ENCODE results near the gene ACTN1.

The ACTN1 gene

DNA sequence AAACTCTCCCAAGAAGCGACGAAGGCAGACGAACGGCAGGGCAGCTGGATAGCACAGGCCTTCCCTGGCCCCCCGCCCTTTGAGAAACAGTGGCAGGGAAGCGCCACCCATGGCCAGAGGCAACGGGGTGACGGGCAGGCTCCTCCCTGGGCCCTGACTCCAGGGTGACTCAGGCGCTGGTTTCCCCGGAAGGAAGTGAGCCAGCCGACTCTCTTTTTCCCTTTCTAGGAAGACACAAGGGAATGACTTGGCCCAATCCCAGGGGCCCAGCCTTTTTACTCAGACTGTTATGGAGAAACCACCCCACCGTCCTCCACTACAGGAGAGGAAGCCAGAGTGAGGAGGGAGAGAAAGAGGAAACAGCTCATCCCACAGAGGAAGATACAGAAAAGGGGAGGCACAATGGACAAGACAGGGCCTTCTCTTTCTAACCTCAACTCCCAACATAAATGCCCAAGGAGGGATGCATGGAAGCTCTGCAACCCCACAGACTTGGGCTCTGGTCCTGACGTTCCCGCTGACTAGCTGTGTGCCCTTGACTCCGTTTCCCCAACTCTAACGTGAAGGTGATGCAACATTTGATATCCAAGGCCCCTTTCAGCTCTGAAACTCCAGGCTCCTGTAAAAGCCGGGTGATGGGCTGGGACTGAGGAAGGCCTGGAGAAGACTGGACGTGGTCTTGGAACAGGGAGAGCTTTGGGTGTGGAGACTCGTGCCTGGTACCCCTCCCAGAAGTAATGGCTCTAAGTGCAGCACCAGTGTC lies 27.9 kb downstream of the ACTN1 start:
- DNase-seq (ENCODE audit: low spot score), result no peak

DNA sequence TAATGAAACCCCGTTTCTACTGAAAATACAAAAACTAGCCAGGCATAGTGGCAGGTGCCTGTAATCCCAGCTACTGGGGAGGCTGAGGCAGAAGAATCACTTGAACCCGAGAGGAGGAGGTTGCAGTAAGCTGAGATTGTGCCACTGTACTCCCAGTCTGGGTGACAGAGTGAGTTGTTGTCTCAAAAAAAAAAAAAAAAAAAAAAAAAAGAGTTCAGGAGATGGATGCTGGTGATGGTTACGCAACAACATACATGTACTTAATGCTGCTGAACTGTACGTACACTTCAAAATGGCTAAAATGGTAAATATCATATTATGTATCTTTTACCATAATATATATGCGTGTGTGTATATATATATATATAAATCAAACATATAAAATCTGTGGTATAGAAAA lies 29.0 kb downstream of the ACTN1 start:
- no peak for DNase-seq (ENCODE audit: low spot score)

DNA sequence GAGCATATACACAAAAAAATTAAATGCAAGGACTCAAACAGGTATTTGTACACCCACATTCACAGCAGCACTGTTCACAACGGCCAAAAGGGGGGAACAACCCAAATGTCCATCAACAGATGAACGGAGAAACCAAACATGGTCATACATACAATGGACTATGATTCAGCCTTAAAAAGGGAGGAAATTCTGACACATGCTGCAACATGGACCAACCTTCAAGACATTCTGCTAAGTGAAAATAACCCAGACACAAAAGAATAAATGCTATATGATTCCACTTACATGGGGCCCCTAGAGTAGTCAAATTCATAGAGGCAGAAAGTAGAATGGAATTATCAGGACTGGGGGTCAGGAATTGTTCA lies 29.5 kb downstream of the ACTN1 start:
- DNase-seq (ENCODE audit: low spot score), result no peak

DNA sequence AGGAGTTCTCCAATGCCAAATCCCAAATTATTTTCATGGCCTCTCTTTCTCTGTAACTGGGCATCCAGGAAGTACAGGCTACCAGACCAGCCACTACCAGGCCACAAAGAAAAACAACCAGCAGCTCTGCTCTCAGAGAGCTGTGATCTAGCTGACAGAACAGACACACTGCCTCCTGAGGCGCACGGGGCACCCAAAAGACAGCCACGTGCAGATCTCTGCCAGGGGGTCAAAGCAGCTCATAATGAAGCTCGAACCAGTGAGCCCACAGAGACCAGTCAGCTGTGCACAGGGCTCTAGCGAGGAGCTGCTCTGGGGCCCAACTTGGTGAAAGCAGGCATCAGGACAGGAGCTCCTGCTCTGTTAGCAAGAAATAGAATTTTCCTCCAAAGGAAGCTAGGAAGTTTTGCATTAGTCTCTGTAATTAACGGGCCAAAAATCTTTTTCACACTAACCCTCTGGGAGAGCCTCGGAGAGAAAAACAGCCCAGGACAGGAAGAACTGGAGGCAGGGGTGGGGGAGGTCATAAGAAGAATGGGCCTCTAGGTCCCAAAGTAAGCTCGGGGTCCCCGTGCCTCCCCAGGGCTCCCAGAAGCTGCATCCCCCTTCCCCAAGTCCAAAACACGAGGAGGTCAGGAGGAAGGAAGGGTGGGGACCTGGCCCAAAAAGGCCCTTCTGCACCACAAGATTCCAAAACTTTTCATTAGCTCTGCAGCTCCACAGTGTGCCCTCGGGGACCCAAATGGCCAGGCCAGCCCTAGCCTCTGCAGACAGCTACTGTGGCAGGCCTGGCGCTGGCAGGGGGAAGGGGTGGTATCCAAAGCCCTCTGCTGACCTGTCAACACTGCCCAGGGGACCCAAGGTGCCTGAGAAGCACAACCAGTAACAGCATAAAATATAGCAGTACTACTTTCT lies 30.2 kb downstream of the ACTN1 start:
- no peak for DNase-seq (ENCODE audit: low spot score)

DNA sequence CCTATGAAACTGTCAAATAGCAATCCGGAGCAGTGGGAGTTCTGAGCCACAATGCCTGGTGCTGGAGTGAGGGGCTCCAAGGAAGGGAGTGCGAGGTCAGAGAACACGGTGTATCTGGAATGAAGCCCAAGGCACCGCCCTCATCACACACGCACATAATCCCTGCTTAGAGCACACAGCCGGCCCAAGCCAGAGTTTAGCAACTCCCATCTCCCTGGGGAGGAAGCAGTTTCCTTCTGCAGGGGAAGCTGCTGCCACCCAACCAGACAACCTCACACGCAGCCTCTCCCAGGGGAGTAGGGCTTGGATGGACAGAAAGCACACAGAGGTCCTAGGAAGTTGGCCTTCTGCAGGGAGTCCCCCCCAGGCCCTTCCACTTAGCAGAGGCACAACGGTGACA lies 31.3 kb downstream of the ACTN1 start:
- DNase-seq (ENCODE audit: low spot score), result no peak

DNA sequence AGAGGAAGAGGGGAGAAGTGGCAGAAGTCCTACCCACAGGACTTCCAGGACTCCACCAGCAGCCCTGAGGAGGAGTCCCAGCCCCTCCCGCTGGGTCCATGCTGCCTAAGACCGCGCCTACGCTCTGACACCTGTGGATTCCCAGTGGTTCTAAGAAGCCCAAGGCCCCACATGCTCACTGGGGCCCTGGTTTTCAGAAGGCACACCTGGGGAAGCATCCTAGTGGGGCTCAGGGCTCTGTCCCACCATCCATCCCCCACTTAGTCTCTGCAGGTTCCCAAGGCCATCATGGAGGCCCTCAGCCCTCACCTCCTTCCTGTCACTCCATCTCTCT lies 32.6 kb downstream of the ACTN1 start:
- no peak for DNase-seq (ENCODE audit: low spot score)

DNA sequence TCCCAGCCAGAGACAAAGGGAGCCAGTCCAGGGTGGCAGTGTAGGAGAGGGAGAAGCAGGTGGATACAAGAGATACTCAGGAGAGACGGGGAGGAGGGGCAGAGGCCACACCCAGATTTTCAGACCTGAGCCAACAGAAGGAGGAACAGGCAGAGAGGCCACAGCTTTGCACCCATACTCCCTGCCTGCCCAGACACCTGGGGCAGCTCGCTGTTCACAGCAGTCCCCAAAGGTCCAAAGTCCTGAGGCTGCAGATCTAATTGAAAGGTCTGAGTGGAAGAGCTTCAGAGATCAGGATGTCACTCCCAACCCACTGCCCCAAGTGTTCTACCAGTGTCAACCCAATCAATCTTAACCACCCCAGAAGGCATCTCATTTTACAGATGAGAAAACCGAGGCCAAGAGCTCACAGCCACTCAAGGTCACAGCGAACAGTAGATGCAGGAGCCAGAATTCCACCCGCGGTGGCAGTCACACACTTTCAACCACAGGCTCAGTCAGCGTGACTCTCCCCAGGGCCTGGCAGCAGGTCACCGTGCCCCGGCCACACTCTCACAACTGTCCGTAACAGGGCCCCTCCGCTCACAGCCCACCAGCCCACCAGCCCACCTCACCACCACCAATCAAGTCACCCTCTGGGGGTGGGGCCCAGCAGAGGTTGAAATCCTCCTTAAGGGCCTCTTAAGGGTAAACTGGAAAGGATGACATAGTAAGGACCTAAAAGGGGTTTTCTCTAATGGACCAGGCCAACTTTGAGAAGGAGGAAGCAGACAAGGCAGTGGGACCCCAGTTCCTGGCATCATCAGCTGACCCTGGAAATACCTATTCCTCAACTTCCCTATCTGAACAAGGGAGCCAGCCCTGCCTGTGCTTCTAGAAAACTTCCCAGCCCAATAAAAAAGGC lies 33.3 kb downstream of the ACTN1 start:
- DNase-seq (ENCODE audit: low spot score), result no peak

DNA sequence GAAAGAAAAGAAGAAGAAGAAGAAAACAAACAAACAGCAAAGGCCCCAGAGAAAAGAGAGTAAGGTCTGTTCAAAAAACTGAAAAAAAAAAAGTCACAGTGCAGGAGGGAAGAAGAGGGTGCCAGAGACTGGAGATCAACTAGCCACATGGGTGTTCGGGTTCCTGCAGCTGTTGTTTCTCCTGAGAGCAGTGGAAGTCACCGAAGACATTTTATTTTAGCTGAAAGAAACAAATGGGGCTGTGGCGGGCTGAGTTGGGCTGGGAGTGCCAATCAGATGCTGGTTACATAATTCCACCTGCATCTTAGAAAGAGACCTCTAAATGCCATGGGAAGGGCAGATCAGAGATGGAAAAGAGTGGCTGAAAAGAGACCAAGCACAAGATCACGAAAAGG lies 33.9 kb downstream of the ACTN1 start:
- DNase-seq (ENCODE audit: low spot score), result no peak

DNA sequence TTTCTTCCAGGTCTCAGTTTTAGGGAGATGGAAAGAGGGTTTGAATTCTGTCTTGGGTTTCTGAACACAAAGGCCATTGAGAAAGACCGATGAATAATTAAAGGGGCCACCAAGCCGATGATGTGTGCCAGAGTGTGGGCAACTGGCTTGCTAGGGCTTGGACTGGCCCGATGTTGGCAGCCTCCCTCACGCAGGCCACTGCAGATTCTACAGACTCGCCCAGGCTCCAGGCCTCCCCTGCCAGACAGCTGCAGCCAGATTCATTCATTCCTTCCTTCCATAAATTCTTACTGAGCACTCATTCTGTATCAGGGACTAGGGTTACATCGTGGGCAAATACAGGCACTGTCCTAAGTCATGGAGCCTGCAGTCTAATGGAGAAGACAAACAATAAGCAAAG lies 34.9 kb downstream of the ACTN1 start:
- DNase-seq (ENCODE audit: low spot score), result no peak

DNA sequence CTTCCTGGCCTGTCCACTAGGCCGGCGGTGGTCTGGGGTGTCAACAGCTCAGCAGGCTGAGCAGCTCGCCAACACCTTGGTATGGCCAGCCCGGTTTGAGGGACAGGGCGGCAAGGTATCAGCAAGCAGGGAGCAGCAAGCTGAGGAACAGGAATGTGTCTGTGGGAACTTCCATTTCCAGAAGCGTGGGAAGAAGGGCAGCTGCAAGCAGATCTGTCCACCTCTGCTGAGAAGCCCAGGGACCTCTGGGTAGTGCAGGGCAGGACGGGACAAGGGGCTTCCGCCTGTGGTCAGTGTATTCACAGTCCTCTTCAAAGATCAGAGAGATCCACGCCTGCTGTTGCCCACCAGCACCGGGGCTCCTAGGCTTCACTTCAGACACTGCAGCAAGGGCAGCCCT lies 36.0 kb downstream of the ACTN1 start:
- DNase-seq (ENCODE audit: low spot score), result no peak

DNA sequence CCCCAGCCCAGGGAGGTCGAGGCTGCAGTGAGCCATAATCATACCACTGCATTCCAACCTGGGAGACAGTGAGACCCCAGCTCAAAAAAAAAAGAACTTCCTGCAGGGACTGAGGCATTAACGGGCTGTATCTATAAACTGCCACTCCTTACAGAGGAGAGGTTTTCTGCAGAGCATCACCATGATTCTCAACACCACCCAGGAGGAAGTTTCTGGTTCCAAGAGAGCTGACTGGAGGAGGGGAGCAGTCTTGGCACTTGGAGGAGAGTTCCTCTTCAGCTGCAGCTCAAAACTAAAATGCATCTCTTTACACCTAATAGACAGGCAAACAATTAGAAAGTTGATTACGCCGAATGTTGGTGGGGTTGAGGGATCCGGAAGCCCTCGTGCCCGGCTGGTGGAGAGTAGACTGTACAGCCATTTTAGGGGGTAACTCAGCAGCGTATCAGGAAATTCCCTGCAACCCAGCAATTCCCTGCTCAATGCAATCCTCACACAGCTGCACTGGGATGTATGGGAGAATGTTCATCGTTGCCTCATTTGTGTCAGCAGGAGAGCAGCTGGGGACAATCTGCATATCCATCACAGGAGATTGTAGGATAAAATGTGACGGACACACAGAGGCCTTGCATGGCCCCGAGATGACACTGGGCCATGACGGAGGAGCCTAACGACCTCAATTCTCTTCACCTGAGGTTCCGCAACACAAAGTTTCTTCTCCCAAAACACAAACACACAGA lies 36.6 kb downstream of the ACTN1 start:
- no peak for DNase-seq (ENCODE audit: low spot score)

DNA sequence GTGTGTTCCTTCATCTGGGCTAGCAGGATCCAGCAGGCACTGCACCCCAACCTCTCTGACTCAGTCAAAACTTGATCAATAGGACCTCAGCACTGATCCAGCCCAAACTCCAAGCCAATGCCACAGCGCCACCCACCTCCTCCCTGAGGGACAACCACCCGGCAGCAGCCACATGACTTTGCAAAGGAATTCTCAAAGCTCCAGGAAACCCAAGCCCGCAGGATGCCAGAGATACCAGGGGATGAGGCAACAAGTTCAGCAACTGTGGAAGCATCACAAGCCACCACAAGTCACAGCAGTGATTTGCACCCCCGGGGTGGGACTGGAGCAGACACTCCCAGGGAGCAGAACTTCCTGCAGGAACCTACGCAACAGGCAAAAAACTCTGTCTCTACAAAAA lies 37.3 kb downstream of the ACTN1 start:
- DNase-seq (ENCODE audit: low spot score), result no peak

DNA sequence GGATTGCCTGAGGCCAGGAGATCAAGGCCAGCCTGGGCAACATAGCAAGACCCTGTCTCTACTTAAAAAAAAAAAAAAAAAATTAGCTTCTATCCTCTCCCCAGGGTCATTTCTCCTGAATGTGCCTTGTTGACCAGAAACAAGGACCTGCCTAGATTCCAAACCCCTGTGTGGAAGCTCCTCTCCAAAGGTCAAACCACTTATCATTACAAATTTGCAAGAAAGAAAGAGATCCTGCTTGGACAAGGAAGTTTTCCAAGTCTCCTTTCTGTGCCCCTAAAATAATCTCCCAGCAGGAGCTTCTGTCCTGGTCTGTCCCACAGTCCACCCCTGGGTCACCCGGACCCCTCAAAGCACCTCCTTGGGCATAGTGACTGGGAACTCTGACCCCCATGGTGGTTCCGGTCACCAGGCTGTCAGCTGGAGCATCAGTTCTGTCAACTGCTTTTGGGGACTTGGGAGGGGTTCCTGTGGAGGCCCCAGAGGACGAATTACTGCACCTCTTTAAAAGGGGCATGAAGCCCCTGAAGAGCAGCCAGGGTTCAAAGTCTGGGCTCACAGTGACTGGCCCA lies 38.4 kb downstream of the ACTN1 start:
- DNase-seq (ENCODE audit: low spot score), result no peak

DNA sequence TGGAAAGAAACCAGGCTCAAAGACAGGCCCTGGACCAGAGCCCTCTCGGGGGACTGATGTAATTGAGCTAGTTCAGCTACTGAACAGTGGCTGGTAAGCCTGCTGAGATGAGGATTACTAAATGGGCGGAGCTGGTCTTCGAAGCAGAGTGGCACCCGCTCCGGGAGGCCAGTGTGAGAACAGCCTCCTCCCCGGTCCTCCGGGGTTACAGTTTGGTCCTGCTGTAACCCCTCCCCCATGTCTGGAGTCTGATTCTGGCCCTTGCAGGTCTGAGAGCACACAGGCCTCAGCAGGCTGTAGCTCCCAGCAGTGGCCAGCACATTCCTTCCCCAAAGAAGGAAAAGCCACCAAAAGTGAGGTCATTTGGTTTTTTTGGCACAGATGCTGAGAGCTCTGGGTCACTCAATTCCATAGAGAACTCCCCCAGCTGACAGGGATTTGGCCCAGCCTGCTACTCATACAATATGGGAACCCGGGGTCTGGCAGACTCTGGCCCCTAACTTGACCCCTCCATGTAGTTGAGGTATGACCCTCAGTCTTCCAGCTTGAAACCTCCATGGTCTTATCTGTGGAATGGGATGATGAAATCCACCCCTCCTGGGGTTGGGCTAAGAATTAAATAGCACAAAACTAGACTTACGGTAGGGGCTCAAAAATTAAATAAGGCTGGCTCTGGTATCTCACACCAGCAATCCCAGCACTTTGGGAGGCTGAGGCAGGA lies 39.0 kb downstream of the ACTN1 start:
- DNase-seq (ENCODE audit: low spot score), result no peak

DNA sequence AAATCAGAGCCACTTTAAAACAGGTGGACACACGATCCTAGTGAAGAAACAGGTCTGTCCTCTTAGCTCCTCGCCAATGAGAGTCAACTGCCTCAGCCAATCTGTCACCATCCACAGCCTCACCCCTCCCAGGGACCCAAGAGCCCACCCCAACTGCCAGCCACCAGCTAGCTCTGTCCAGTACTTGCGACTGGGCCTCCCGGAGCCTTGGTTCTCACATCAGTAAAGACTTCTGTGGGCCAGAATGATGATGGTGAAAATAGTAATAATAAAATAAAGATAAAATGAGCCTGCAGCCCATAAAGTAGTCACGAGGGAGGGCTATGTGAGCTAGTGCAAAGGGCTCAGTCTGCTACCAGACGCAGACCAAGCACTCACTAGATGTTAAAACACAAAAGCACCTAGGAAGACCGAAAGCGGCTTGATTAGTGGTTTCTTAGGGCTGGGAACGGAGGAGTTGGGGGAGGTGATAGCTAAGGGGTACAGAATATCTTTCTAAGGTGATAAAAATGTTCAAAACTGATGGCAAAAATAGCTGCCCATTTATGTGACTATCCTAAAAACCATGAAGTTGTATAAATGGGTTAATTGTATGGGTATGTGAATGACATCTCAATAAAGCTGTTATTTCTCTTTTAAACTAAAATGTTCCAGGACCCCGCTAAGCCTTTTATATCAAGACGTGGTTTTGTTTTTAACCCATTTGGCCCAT lies 39.8 kb downstream of the ACTN1 start:
- DNase-seq (ENCODE audit: low spot score), result no peak

DNA sequence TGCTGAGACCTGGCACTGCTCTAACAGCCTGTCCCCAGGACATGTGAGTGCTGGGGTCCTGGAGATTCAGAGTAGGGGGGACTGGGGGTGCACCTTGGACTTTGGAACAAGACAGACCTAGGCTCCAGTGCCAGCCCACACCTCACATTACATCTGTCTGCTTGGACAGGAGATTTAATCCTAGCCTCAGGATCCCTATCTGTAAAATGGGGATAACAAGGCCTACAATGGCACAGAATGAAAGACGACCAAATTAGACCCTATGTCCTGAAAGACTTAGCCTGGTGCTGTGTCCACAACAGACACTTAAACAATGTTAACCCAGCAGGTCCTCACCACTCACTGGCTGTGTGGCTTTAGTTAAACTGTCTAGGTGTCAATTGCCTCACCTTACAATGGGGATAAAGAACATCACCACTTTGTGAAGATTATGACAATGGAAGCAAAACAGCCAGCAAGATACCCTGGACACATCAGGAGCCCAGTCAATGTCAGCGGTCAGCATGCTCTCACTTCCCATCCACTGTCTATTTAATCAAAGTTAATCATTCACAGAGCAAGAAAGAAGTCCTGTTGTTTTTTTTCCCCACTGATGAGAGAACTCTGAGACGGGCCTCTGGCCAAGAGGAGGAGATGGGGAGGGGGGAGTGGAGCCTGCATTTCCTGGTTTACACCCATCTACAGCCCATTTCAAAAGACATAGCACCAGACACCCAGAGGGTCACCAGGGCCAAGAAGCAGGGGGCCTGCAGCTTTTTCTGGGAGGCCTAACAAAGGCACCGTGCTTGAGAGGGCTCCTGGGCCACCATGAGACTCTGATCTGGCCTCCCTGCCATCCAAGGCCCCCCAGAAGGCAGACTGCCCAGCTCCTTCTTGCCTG lies 40.6 kb downstream of the ACTN1 start:
- DNase-seq (ENCODE audit: low spot score), result no peak

DNA sequence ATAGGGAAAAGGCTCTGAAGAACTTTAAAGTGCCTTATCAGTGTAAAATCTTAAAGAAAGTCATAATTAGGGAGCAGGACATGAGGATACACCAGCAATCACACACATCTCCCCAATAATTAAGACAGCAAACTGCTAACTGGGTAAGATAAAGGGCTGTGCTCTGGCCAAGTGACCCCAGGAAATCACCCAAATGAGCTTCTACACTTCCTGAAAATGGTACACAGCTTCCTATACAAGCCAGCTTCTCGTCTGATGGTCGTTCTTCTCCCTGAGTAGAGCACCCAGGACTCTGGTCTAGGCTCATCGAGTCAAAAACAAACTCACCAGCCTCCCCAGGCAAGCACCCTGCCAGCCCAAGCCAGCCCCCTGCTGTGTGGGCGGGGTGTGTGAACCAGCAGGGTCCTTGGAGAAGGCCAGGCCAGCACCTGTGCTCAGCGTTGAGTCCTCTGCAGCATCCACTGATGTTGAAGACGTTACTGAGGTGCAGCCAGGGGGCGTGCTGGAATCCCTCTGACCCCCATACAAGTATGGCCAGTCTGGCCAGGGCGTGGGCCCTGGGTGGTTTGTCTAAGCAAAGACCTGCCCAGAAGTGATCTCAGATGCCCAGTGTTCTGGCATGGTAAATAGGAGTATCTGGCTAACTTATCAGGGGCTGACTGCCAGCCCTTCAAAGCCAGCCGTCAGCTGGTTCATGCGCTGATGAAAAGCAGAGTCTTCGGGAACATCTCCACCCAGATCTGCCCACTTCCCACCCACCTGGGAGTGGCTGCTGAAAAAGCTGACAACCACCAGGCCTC lies 41.4 kb downstream of the ACTN1 start:
- DNase-seq (ENCODE audit: low spot score), result no peak

DNA sequence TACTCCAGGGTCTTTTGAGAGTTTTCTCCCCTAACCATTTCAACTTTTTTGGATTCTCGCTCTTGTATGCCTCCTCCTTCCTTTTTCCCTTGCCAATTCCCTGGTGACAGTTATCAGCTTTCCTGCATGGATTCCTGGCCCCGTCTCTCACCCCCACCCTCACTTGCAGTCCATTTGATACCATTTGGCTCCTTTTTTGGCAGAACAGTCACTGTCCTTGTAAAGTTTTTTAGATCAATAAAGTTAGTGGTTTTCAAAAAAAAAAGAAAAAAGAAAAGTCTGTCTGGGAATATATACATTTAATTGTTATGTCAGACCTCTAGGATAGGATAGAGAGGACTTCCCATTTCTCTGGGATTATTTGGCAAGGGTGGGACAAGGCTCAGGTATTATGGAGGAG lies 42.1 kb downstream of the ACTN1 start:
- DNase-seq (ENCODE audit: low spot score), result no peak

Data from putamen (tissue), 1 donor.